Upper lobe of right lung (tissue), 1 donor: Measurements from ENCODE around the gene NISCH. TPM values are rescaled to one million over a fixed set of nuclear protein-coding genes. Genes with fewer than 3 reads are reported as not detected.

Experiments used
- ATAC-seq: fragments of 200-7000 bp; cut with Tn5 transposase; one replicate; pipeline ENCODE4 v1.9.1; 2020; ENCODE audit warnings: mild to moderate bottlenecking, moderate library complexity
- DNase-seq: peaks from one replicate; pipeline ENCODE4 v3.0.0-alpha.2; 2020
- H3K27ac ChIP-seq: fragments of 200-600 bp; one replicate; pipeline ENCODE4 v1.8.0; 2022
- H3K27me3 ChIP-seq: fragments of 200-600 bp; one replicate; pipeline ENCODE4 v1.8.0; 2022; ENCODE audit warnings: mild to moderate bottlenecking
- H3K36me3 ChIP-seq: fragments of 200-600 bp; one replicate; pipeline ENCODE4 v1.8.0; 2022
- H3K4me1 ChIP-seq: fragments of 200-600 bp; one replicate; pipeline ENCODE4 v1.8.0; 2022
- H3K4me3 ChIP-seq: fragments of 200-600 bp; one replicate; pipeline ENCODE4 v1.8.0; 2022; ENCODE audit warnings: mild to moderate bottlenecking
- H3K9me3 ChIP-seq: fragments of 200-600 bp; one replicate; pipeline ENCODE4 v1.8.0; 2022
- intact Hi-C: fragments of 100-400 bp; cut with DNase I; formaldehyde crosslinking; loops from one replicate; pipeline ENCODE4 v1.11.0; 2022
- total RNA-seq: library from RNA; stranded (reverse); fragmentation: NEBNext Ultra II Directional; extraction: Animal tissue kit (Norgen Biotek cat#: 25700); gene quantifications from one replicate; pipeline ENCODE4 v1.2.1, GENCODE V29; 2021
- TF ChIP-seq, protein P1 (sequence below): fragments of 200-600 bp; IDR thresholded peaks from one replicate; pipeline ENCODE4 v1.8.0; 2022; ENCODE audit warnings: antibody characterized with exemption
- donor health status: DM: no; HTN: yes; CAD: no; lungs with severe emphysema.

NISCH gene
- total RNA-seq, 1 donor from 2014 or later, result 94.6 TPM

DNA sequence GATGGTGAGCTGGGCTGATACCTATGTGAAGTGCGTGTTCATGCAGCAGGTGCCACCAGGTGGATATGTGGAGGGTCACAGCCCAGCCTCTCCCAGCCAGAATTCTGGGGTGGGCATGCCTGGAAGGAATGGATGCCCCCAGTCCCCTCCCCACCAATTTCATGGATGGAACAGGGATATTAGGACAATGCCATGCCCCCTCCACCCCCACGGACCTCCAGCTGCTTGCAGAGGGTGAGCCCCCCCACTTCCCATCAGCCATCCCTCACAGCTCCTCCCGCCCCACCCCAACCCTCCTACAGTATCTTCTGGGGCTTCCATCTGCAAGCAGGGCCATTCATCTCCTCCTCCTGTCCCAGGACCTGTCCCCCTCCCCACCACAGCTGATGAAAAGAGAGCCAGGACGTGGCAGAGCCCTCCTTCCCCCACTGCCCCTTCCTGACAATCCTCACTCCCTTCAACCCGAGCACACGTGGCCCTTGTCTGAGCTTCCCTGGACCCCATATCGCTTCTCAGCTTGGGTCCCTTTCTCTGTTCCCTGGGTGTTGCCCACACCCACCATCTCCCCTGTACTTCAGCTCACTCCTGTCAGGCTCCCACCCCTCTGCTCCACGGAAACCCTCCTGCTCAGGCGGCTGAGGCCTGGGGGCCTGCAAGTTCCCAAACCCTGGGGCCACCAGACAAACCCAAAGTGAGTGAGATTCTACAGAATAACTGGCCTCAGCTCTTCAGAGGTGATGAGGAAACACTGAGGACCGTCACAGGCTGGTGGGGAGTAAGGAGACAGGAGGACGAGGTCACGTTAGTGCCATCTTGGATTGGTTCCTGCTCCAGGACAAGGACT lies 7.7 kb upstream of the NISCH start:
- Histone ChIP-seq H3K27ac (no peak overlapping the region), H3K9me3 (no peaks in the 10 kb centered on the region), H3K36me3 (no peaks in the 10 kb centered on the region), H3K4me1 (peaks cover 5% of the 10 kb centered on the region), H3K4me3 (no peak overlapping the region), H3K27me3 (no peaks in the 10 kb centered on the region)
- intact Hi-C loops, result no loop called here
- ATAC-seq, result no peak
- TF ChIP-seq, protein P1, sequence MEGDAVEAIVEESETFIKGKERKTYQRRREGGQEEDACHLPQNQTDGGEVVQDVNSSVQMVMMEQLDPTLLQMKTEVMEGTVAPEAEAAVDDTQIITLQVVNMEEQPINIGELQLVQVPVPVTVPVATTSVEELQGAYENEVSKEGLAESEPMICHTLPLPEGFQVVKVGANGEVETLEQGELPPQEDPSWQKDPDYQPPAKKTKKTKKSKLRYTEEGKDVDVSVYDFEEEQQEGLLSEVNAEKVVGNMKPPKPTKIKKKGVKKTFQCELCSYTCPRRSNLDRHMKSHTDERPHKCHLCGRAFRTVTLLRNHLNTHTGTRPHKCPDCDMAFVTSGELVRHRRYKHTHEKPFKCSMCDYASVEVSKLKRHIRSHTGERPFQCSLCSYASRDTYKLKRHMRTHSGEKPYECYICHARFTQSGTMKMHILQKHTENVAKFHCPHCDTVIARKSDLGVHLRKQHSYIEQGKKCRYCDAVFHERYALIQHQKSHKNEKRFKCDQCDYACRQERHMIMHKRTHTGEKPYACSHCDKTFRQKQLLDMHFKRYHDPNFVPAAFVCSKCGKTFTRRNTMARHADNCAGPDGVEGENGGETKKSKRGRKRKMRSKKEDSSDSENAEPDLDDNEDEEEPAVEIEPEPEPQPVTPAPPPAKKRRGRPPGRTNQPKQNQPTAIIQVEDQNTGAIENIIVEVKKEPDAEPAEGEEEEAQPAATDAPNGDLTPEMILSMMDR, result no peak
- DNase-seq, result no peak

DNA sequence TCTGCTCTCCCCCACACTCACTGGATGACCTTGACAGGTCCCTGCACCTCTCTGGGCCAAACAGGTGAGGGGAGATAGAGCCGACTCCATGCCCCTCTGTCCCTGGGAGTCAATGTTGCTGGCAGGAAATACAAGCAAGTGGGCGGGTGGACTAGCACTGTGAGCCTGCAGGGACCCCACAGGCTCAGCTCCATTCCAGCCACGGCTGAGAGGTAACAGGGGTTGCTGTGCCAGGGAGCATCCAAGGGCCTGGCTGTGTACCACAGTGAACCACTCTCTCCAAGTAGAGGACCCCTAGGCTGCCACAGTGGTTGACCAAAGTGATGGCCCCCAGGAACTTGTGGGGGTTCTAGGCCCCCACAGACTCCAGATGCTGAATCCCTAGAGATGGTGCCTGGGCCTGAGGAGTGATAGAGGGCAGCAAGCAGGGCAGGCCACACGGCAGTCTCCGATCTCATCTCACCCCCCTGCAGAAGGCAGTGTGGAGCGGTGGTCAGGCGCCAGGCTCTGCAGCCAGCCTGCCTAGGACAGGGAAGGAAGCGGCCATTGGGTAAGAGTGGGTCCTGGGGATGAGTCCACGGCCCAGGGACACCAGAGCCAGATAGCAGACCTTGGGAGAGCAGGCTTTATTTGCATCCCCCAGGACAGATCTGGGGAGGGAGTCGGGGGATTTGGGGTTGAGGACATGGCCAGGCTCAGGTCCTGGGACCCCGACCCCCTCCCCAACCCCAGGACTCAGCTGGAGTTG lies 4.7 kb upstream of the NISCH start:
- no peak overlapping the region for H3K27ac ChIP-seq
- intact Hi-C loops, result no loop called here

DNA sequence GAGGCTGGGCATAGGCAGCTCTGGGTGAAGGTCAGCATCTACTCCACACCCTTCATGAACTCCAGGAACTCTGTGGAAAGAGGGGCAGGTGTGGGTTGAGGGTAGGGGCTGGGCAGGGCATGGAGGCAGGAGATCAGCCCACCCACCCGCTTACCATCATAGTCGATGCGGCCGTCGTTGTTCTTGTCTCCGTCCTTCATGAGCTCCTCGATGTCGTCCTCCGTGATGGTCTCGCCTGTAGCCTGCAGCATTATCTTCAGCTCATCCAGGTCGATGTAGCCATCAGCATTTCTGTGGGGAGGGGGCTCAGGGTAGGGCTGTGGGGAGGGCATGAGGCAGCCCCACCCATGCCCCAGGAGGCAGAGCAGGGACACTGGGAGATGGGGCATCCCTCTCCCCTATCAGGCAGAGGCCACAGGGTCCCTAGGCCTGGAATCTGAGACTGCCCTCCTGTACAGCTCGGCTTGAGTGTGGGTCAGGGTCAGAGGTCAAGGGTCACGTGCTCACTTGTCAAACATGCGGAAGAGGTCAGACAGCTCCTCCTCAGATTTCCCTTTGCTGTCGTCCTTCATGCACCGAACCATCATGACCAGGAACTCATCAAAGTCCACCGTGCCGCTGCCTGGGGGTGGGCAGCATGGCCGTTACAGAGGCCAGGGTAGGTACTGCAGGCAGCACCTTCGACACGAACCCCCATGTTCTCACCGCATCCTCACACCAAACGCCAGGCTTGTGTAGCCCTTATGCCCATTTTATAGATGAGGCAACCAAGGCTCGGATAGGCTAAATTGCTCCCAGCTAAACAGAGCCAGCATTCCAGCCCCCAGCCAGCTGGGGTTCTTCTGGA lies 3.9 kb upstream of the NISCH start:
- intact Hi-C loops, result no loop called here

More for the DNA sequence above, 4.7 kb upstream of the NISCH start:
- H3K9me3 ChIP-seq, result no peaks in the 10 kb centered on the region
- DNase-seq (no peak), ATAC-seq (no peak)
- H3K27me3 ChIP-seq, result no peaks in the 10 kb centered on the region
- no peaks in the 10 kb centered on the region for H3K36me3 ChIP-seq
- peaks cover 11% of the 10 kb centered on the region for H3K4me1 ChIP-seq
- H3K4me3 ChIP-seq, result no peak overlapping the region
- TF ChIP-seq, protein P1, result no peak

DNA sequence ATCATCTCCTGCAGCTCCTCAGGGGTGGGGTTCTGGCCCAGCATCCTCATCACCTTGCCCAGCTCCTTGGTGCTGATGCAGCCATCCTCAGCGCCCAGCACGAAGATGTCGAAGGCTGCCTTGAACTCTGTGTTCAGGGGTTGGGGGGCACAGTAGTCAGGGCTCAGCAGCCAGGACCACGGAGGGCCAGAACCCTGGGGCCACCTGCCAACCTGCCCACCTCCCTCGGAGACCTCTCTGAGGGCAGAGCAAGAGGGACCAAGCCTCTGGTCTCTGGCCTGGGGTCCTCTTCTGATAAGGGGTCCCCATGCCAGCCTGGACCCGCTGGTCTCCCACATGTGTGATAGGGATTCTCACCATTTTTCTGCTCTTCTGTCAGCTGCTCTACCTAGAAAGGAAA lies 3.3 kb upstream of the NISCH start:
- Histone ChIP-seq H3K27me3 (no peaks in the 10 kb centered on the region), H3K4me3 (no peak overlapping the region), H3K27ac (no peak overlapping the region), H3K36me3 (no peaks in the 10 kb centered on the region), H3K4me1 (peaks cover 21% of the 10 kb centered on the region), H3K9me3 (no peaks in the 10 kb centered on the region)
- TF ChIP-seq, protein P1, result no peak
- intact Hi-C loops, result no loop called here
- DNase-seq, result peak; percentile 55
- ATAC-seq, result no peak

More for the DNA sequence above, 3.9 kb upstream of the NISCH start:
- Histone ChIP-seq H3K27me3 (no peaks in the 10 kb centered on the region), H3K36me3 (no peaks in the 10 kb centered on the region), H3K4me1 (peaks cover 15% of the 10 kb centered on the region), H3K27ac (no peak overlapping the region), H3K4me3 (no peak overlapping the region), H3K9me3 (no peaks in the 10 kb centered on the region)
- DNase-seq, result peak; percentile 56
- no peak for ATAC-seq
- TF ChIP-seq, protein P1, result no peak

DNA sequence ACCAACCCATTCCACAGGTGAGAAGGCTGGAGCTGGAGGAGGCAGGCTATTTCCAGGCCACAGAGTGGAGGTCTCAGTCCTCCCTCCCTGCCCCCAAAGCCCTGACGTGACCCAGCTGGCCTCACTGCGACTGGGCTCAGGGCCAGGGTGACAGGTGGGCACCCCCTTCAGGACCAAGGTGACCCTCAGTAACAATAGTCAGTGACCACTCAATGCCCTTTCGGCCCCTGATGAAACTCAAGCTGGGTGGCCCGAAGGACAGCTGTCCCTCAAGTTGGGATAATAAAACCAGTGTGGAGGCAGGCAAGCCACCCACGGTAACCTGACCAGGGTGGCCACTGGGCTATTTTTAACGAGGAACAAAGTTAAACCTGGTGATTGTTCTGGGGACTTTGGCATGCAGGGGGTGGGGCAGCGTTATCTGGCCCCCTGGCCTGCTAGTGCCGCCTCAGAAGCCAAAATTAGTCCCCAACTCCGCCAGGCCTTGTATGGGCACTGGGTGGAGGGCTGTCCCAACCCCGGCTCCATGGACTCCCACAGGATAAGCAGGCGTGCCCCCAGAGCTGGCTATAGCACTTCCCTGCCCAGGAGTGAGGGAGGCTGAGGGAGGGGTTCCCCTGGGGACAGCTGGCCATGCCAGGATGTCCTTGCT lies 2.7 kb upstream of the NISCH start:
- Histone ChIP-seq H3K36me3 (peaks cover 2% of the 10 kb centered on the region), H3K27ac (no peak overlapping the region), H3K9me3 (no peaks in the 10 kb centered on the region), H3K4me1 (peaks cover 24% of the 10 kb centered on the region), H3K4me3 (peak overlapping the region; percentile 25), H3K27me3 (no peaks in the 10 kb centered on the region)
- no peak for ATAC-seq
- intact Hi-C loops, result no loop called here
- TF ChIP-seq, protein P1, result no peak
- DNase-seq, result peak; percentile 62
